ENCODE data around the gene PTPRN2.
"Not testable (repeated sequence)": the region's sequence is repeated elsewhere in the genome, so short reads cannot be mapped to it uniquely, and the experiment has no call there.

The PTPRN2 gene

DNA sequence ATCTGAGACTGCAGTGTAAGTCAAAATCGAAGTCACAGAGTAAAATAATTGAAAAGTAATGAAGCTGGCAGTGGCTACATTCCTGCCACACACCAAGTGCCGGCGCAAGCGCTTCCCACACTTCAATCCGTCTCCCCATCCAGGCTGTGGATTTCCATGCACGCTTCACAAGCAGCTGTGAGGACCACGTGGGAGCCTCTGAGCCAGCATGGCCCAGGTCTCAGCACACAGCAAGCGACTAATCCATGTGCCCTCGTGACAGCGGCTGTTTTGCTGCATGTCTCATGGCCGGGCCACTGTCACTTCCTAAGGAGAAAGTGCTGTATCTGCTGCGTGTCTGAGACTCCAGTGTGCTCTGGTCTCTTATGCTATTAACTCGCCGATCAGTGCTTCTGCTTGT lies 683.9 kb downstream of the PTPRN2 start:
- no peak for DNase-seq

DNA sequence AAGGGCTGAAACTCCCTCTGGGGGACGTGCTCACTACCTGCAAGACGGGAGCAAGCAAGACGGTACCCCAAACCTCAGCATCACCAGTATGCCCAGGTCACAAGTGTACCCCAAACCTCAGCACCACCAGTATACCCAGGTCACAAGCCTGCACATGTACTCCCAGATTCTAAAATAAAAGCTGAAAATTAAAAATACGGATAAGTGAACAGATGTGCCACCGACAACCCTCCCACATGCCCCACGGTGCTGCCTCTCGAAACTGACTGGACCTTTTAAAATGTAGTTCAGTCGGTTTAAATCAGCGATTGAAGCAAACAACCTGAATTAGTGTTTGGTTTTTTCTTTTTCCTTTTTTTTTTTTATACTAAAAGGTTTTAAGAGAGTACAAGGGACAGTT lies 684.3 kb downstream of the PTPRN2 start:
- DNase-seq: no peak

DNA sequence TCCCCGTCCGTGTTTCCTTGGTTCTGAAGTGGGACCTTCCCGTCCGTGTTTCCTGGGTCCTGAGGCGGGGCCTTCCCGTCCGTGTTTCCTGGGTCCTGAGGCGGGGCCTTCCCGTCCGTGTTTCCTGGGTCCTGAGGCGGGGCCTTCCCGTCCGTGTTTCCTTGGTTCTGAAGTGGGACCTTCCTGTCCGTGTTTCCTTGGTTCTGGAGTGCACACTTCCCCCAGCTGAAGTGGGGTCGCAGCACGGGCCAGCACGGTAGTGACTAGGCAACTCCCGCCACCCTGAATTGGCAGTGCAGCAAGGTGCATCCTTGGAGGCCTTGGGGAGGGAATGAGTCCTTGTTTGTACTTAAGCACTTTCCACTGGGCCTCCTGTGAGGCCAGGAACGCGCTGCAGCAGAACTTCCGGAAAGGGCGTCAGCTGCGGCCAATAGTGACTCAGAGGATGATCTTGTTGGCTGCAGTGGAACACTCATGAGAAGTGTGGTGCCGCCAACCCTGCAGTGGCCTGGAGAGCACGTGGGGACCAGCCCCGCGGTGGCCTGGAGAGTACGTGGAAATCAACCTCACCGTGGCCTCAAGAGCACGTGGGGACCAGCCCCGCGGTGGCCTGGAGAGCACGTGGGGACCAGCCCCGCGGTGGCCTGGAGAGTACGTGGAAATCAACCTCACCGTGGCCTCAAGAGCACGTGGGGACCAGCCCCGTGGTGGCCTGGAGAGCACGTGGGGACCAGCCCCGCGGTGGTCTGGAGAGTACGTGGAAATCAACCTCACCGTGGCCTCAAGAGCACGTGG lies 685.6 kb downstream of the PTPRN2 start:
- not testable (repeated sequence) for DNase-seq

DNA sequence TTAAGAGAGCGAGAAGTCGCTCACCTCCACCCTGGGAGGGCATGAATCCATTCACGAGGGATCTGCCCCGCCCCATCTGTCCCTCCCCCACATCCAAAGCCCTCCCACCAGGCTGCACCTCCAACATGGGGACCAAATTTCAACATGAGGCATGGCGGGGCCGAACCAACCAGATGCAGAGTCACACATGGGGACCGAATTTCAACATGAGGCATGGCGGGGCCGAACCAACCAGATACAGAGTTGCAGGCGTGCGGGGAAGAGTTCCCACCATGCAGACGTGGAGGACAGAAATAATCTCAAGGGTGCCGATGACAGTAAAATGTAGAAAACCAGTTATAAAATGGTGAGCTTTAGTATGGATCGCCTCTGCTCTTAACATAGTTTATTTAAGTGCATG lies 686.5 kb downstream of the PTPRN2 start:
- DNase-seq: no peak

DNA sequence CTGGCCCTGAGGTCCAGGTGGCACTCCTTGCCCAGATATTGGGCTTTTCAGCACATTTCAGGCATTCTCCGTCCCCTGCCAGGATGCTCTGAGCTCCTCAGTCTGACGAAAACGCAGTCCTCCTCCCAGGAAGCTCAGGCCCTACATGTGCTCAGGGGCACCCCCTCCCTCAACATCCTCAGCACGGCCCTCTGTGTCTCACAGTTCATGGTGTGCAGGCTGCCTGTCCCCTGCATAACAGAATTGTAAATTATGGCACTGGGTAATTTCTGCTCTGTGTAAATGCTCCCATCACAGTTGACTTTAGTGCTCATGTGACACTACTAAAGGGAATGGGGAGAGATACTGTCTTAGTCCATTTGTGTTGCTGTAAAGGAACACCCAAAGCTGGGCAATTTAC lies 687.1 kb downstream of the PTPRN2 start:
- DNase-seq: no peak

DNA sequence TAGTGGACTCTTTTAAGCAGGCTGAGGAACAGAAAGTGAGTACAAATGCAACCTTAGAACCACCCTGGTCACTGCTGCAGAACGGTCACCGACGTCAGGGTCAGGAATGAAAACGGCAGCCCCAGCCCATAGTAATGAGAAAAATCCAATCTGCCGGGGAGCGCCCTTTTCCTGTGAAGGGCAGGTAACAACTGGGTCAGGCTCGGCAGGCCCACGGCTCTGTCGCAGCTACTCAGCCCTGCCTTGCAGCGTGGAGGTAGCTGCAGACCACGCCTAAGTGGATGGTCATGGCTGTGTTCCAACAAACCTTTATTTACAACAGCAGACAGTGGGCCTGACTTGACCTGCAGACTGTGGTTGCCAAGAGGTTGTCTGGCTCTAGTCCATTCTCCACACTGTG lies 687.6 kb downstream of the PTPRN2 start:
- DNase-seq: no peak

DNA sequence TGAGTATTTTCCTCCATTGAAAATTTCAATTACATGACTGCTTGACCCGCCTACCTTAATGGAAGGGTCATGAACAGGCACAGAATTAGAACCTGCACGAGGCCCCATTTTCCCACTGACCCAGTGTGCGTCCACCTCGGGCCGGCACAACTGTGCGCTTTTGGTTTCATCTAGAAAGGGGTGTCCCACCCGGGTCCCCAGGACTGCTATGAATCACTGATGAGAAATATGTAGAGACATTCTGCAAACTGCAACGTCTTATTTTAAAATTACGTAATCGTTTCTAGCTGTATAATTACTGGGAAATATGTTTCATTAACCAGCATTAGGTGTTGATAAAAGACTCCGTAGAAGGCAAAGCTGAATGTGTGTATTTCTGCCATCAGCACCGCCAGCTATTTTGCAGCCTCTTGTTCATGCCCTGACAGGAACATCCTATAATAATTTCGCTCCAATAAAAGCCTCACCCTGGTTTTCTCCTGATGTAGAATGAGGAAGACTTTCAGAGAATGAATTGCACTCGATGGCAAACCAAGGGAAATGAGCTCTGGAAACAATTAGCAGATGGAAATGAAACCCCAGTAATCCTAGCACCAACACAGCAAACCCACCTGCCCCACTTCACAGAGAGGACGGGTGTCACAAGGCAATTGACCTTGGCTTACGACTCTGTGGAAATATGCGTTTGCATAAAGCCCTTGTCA lies 688.7 kb downstream of the PTPRN2 start:
- no peak for DNase-seq

DNA sequence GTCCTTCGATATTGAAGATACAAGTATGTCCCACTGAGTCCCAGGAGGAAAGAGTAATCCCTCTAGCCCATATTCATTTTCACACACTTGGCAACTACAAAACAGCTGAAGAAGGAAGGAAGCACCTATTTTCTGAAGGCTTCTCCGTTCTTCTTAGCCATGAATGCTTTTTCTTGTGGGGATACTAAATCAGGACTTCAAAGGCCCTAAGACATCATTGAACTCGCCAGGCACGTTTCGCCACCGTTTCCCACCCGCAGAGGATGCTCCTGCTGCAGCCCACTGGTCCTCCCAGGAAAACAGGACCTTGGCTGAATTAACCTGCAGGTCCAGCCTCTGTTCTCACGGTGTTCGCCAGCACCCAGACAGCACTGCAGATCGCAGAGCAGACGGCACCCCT lies 689.4 kb downstream of the PTPRN2 start:
- DNase-seq: no peak

DNA sequence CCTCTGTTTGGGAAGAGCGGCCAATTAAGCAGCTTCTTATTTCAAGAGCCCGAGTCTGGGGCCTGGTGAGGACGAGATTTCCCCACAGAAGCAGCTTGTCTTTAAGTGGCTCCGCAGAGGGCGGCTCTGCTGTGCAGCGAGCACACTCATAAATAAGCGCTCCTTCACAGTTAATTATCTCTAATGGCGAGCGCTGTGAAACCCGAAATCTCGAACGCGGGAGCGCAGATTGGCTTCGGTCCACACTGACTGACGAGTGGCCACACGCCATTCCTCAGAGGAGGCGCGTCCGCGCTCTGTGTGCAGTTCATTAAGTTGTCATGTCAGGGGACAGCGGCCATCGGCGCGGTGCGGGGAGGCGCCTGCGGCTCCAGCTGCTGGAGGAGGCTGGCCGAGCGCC lies 689.9 kb downstream of the PTPRN2 start:
- no peak for DNase-seq

DNA sequence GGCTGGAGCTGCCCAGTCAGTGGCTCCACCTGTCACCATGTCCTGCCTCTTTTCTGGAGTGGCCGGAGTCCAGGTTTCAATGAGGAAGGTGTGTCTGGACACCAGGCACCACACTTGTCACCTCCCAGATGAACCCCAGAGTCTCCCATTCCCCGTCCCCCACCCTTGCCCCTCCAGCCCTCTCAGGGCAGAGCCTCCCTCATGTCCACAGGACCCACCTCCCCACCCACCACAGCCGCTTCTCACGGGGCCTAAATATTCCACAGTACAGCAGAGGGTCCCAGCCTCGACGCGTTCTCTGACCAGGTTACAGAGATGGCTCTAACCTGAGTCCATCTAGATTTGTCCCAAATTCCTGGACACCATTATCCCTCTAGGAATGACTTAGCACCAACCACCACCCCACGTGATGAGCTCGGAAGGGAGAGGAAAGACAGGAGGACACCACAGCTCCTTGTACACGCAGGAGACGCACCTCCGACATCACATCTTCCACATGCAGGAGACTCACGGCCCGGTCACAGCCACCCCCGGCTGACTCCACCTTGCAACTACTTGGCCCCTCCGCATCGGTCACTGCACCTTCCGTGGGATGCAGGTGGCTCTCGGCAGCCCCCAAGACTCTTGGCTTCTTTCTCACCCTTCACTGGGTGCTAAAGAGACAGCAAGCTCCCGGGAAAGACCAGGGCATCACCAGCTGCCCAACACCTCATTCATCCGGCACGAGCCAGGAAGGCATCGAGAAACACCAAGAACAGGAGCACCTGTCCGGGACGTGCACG lies 690.7 kb downstream of the PTPRN2 start:
- DNase-seq: no peak

DNA sequence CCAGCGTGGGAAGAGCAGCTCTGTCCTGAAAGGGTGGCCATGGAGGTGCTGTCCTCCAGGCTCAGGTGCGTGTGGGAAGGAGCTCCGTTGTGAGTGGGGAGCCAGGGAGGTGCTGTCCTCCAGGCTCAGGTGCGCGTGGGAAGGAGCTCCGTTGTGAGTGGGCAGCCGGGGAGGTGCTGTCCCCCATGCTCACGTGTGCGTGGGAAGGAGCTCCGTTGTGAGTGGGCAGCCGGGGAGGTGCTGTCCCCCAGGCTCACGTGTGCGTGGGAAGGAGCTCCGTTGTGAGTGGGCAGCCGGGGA lies 691.3 kb downstream of the PTPRN2 start:
- DNase-seq: not testable (repeated sequence)

DNA sequence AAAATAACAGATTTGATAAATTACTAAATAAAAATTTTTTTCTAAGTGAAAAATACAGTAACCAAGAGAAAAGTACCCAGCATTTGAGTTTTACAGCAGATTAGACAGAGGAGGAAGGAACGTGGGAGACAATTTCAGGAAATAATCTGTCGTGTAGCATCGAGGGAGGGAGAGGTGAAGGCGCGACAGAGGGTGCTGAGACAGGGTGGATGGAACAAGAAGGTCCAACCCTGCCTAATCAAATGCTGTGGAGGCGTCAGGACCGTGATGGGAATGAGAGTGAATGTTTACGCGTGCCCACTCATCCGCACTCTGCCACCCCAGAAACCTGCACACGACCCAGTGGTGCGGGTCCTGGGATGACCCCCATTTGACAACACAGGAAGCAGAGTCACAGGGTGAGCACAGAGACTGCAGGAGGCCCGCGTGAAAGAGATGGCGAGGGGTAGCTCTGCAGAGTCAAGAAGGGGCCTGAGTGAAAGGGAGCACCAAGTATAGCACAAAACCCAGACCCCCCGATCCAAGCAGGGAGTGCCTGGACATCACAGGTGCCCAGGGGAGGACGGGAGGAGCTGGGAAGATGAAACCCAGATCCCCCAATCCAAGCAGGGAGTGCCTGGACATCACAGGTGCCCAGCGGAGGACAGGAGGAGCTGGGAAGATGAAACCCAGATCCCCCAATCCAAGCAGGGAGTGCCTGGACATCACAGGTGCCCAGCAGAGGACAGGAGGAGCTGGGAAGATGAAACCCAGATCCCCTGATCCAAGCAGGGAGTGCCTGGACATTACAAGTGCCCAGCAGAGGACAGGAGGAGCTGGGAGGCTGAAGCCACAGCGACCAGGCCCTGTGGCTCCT lies 691.9 kb downstream of the PTPRN2 start:
- DNase-seq: no peak

DNA sequence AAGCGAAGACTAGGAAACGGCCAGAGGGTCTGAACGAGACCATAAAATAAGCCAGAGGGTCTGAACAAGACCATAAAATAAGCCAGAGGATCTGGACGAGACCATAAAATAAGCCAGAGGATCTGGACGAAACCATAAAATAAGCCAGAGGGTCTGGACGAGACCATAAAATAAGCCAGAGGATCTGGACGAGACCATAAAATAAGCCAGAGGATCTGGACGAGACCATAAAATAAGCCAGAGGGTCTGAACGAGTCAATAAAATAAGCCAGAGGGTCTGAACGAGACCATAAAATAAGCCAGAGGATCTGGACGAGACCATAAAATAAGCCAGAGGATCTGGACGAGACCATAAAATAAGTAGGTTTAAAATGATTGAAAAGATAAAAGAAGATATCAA lies 692.5 kb downstream of the PTPRN2 start:
- DNase-seq: not testable (repeated sequence)

DNA sequence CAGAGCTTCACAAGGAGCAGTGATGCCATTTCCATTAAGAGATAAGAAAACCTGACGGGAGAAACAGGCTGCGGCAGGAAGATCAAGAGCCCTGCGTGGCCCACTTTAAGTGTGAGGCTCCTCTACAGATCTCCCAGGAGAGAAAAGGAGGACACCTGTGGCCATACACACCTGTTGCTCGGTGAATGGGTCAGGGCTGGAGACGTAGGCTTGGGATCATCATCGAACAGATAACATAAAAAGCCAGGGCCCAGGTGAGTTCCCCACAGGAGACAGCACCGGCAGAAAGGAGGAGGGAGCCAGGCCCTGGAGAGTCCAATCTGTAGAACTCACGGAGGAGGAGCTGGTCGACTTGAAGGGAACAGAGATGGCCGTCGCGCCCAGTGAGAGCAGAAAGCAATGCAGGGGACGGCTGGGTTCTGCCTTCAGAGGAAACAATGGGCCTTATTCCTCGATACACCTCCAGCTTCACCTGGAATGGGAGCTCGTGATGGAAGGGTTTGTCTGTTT lies 694.0 kb downstream of the PTPRN2 start:
- no peak for DNase-seq

DNA sequence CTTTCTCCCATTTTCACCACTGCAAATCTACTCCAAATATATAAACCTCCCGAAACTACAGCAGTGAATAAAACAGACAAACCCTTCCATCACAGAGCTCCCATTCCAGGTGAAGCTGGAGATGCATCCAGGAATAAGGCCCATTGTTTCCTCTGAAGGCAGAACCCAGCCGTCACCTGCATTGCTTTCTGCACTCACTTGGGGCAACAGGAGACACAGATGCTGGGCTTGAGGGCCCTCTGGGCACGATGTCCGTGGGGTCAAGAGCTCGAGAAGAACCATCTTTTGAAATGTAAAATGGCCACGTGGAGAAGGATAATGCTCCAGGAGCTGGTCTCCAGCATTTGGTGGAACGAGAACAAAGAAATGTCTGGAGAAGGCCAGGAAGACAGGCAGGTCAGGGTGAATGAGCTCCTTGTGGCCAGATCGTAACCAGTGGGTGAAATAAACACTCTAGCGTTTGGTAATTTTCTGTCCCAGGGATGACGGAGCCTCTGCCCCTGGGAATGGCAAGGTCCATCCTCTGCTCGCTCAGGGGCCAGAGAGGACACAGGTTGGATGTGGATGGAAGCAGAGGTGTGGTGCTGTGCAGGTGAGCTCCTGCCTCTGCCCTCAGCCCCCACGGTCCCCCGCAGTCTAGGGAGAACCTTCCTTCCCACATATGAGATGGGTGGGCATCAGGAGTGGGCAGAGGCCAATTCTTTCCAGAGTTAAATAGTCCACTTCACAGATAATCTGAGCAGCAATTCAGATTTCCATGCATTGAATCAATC lies 694.7 kb downstream of the PTPRN2 start:
- DNase-seq: no peak

DNA sequence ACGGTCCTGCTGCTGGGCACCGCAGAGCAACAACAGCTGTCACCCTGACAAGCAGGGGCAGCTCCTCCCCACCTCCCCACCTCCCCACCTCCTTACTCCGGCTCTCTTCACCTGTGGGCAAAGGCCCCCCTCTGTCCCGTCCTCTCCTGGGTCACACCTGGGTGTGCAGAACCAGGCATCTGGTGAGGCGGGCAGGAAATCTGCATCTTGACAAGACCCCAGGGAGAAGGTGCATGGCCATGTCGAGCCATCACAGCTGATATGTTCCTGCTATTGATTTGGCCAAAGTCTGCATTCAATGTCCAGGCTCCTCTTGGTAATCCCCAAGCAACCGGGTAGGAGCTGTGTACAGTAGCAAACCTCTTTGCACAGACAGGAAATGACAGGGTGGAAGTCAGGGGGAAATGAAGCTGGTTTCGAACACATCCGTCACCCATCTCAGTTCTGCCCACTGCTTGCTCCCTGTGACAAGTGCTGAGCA lies 696.7 kb downstream of the PTPRN2 start:
- DNase-seq: no peak

DNA sequence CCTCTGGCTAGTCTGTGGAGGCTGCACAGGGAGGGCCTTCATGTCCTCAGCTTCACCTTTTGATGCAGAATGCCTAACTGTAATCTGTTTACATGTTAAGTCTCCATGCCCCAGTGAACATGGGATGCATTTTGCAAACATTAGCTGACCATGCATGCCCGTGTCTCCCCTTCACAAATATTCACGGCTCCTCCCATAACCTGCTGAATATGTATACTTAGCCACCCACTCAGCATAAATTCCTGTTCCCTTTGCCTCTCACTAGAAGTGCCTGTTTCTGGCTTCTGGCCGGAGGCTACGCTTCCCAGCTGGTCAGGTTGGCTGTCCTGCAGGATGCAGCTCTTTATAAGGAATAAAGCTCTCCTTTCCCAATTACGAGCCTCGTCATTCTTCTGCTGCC lies 698.1 kb downstream of the PTPRN2 start:
- no peak for DNase-seq

DNA sequence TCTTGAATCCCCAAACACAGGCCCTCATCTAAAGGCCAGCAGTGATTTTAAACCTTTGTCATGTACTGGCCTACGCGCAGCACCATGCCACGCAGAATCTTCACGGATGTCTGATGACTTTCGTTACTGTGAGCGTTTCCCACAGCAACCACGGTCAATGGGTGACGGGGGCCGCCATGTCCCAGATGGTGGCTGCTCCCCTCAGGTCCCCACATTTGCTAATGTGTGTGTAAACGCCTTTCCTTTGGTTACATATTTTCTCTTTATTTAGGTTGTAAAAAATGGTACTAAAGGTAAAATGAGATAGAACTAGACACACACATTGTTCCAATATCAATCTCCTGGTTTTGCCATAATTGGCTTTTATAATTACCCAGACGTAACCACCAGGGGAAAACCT lies 699.0 kb downstream of the PTPRN2 start:
- DNase-seq: no peak

DNA sequence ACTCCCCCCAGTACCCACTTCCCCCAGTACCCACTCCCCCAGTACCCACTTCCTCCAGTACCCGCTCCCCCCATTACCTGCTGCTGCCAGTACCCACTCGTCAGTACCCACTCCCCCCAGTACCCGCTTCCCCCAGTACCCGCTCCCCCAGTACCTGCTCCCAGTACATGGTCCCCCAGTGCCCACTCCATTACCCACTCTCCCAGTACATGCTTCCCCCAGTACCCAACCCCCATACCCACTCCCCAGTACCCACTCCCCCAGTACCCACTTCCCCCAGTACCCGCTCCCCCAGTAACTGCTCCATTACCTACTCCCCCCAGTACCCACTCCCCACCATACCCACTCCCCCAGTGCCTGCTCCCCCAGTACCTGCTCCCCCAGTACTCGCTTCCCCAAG lies 700.2 kb downstream of the PTPRN2 start:
- DNase-seq: no peak

DNA sequence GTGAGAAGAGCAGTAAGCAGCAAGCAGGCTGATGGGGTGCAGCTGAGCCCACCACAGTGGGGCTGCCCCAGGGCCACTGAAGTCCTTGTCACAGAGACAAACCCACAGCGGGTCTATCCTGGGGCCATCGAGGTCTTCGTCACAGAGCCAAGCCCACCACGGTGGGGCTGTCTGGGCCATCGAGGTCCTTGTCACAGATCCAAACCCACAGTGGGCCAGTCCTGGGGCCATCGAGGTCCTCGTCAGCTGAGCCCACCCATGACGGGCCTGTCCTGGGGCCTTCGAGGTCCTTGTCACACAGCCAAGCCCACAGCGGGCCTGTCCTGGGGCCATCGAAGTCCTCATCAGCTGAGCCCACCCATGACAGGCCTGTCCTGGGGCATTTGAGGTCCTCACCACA lies 700.9 kb downstream of the PTPRN2 start:
- DNase-seq: no peak

DNA sequence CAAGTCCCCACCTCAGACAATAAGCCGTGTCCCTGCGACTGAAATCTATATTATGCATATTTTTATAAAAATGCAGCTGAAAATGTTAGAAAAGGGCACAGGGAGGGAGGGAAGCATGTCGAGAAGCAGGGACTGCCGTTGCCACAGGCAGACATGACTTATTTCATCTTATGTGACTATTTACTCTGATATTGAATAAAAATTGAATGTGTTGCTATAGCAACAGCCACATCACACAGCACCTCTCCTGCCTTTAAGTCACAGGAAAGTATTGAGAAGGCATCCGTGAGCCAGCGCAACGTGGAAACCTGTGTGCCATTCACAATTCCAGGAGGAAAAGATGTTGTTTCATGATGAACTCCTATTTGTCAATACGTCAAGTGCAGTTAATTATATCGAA lies 701.4 kb downstream of the PTPRN2 start:
- DNase-seq: no peak

DNA sequence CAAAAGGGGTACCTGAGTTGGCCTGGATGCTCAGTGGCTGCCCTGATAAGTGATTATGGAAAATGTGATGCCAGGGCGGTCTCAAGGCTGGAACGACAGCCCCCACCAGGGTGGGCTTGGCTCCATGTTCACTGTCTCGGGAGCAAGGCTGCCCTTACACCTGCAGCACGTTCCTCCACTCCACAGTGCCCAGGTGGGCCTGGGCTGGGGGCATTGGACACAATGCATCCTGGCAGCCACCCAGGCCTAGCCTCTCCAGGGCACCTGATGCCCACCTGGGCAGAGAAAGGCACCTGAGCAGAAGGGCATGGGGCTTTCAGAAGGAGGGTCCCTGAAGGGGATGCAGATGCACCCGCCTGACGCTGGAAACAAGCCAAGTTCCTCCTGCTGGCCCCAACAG lies 702.5 kb downstream of the PTPRN2 start:
- DNase-seq: no peak

Data from NCI-H510A (cell line).